ENCODE measurements around the gene MYCBP2. TPM values are rescaled to one million over a fixed set of nuclear protein-coding genes. Genes with fewer than 3 reads are reported as not detected.
"Not testable (repeated sequence)": the region's sequence is repeated elsewhere in the genome, so short reads cannot be mapped to it uniquely, and the experiment has no call there.

MYCBP2 gene
- total RNA-seq, 1 donor, result 186 TPM

- no peaks in the 10 kb centered on the region for H3K27me3 ChIP-seq (ENCODE audit: insufficient read depth, low read length)
- no peaks in the 10 kb centered on the region for H3K9me3 ChIP-seq (ENCODE audit: low read depth, low read length)
- H3K4me3 ChIP-seq (ENCODE audit: low read length), result no peak overlapping the region
- H3K4me1 ChIP-seq (ENCODE audit: insufficient read depth, low read length), result no peaks in the 10 kb centered on the region
Measured at GRCh38 chr13:77230560-77230959, 96.3 kb downstream of the MYCBP2 start.

- H3K4me1 ChIP-seq (ENCODE audit: insufficient read depth, low read length), result no peaks in the 10 kb centered on the region
- H3K27me3 ChIP-seq (ENCODE audit: insufficient read depth, low read length), result no peaks in the 10 kb centered on the region
- H3K4me3 ChIP-seq (ENCODE audit: low read length), result no peak overlapping the region
- no peaks in the 10 kb centered on the region for H3K9me3 ChIP-seq (ENCODE audit: low read depth, low read length)
Measured at GRCh38 chr13:77225946-77226345, 100.9 kb downstream of the MYCBP2 start.

- Histone ChIP-seq H3K9me3 (ENCODE audit: low read depth, low read length) (no peaks in the 10 kb centered on the region), H3K4me1 (ENCODE audit: insufficient read depth, low read length) (peaks cover 8% of the 10 kb centered on the region), H3K4me3 (ENCODE audit: low read length) (no peak overlapping the region), H3K27me3 (ENCODE audit: insufficient read depth, low read length) (no peaks in the 10 kb centered on the region)
Measured at GRCh38 chr13:77222909-77223308, 104.0 kb downstream of the MYCBP2 start.

- H3K27me3 ChIP-seq (ENCODE audit: insufficient read depth, low read length), result no peaks in the 10 kb centered on the region
- H3K4me3 ChIP-seq (ENCODE audit: low read length), result no peak overlapping the region
- peaks cover 8% of the 10 kb centered on the region for H3K4me1 ChIP-seq (ENCODE audit: insufficient read depth, low read length)
- H3K9me3 ChIP-seq (ENCODE audit: low read depth, low read length), result no peaks in the 10 kb centered on the region
Measured at GRCh38 chr13:77222000-77222690, 104.7 kb downstream of the MYCBP2 start.

GRCh38 chr13:77219401-77219800, 107.5 kb downstream of the MYCBP2 start:
- H3K4me1 ChIP-seq (ENCODE audit: insufficient read depth, low read length), result peaks cover 8% of the 10 kb centered on the region
- no peaks in the 10 kb centered on the region for H3K9me3 ChIP-seq (ENCODE audit: low read depth, low read length)
- no peak overlapping the region for H3K4me3 ChIP-seq (ENCODE audit: low read length)
- H3K27me3 ChIP-seq (ENCODE audit: insufficient read depth, low read length), result no peaks in the 10 kb centered on the region

- H3K4me3 ChIP-seq (ENCODE audit: low read length), result no peak overlapping the region
- H3K4me1 ChIP-seq (ENCODE audit: insufficient read depth, low read length), result peaks cover 8% of the 10 kb centered on the region
- H3K9me3 ChIP-seq (ENCODE audit: low read depth, low read length), result no peaks in the 10 kb centered on the region
- no peaks in the 10 kb centered on the region for H3K27me3 ChIP-seq (ENCODE audit: insufficient read depth, low read length)
Measured at GRCh38 chr13:77218274-77218673, 108.6 kb downstream of the MYCBP2 start.

GRCh38 chr13:77215543-77215942, 111.4 kb downstream of the MYCBP2 start:
- Histone ChIP-seq H3K9me3 (ENCODE audit: low read depth, low read length) (no peaks in the 10 kb centered on the region), H3K4me1 (ENCODE audit: insufficient read depth, low read length) (peaks cover 8% of the 10 kb centered on the region), H3K27me3 (ENCODE audit: insufficient read depth, low read length) (no peaks in the 10 kb centered on the region), H3K4me3 (ENCODE audit: low read length) (no peak overlapping the region)

GRCh38 chr13:77213644-77214043, 113.2 kb downstream of the MYCBP2 start:
- H3K4me3 ChIP-seq (ENCODE audit: low read length), result no peak overlapping the region
- H3K9me3 ChIP-seq (ENCODE audit: low read depth, low read length), result no peaks in the 10 kb centered on the region
- H3K4me1 ChIP-seq (ENCODE audit: insufficient read depth, low read length), result no peaks in the 10 kb centered on the region
- H3K27me3 ChIP-seq (ENCODE audit: insufficient read depth, low read length), result no peaks in the 10 kb centered on the region

GRCh38 chr13:77207943-77208342, 119.0 kb downstream of the MYCBP2 start:
- no peaks in the 10 kb centered on the region for H3K9me3 ChIP-seq (ENCODE audit: low read depth, low read length)
- no peaks in the 10 kb centered on the region for H3K27me3 ChIP-seq (ENCODE audit: insufficient read depth, low read length)
- no peaks in the 10 kb centered on the region for H3K4me1 ChIP-seq (ENCODE audit: insufficient read depth, low read length)
- H3K4me3 ChIP-seq (ENCODE audit: low read length), result no peak overlapping the region

GRCh38 chr13:77198995-77199394, 127.9 kb downstream of the MYCBP2 start:
- not testable (repeated sequence) for H3K4me1 ChIP-seq (ENCODE audit: insufficient read depth, low read length); H3K4me3 ChIP-seq (ENCODE audit: low read length); H3K9me3 ChIP-seq (ENCODE audit: low read depth, low read length); H3K27me3 ChIP-seq (ENCODE audit: insufficient read depth, low read length)

- H3K9me3 ChIP-seq (ENCODE audit: low read depth, low read length), result no peaks in the 10 kb centered on the region
- H3K4me1 ChIP-seq (ENCODE audit: insufficient read depth, low read length), result no peaks in the 10 kb centered on the region
- H3K27me3 ChIP-seq (ENCODE audit: insufficient read depth, low read length), result no peaks in the 10 kb centered on the region
Measured at GRCh38 chr13:77196052-77196618, 130.8 kb downstream of the MYCBP2 start.

GRCh38 chr13:77190349-77190958, 136.4 kb downstream of the MYCBP2 start:
- Histone ChIP-seq H3K27me3 (ENCODE audit: insufficient read depth, low read length) (no peaks in the 10 kb centered on the region), H3K4me3 (ENCODE audit: low read length) (no peak overlapping the region), H3K9me3 (ENCODE audit: low read depth, low read length) (no peaks in the 10 kb centered on the region), H3K4me1 (ENCODE audit: insufficient read depth, low read length) (no peaks in the 10 kb centered on the region)

More at GRCh38 chr13:77196052-77196618, 130.8 kb downstream of the MYCBP2 start:
- H3K4me3 ChIP-seq (ENCODE audit: low read length), result no peak overlapping the region

- Histone ChIP-seq H3K4me1 (ENCODE audit: insufficient read depth, low read length) (peaks cover 4% of the 10 kb centered on the region), H3K27me3 (ENCODE audit: insufficient read depth, low read length) (no peaks in the 10 kb centered on the region), H3K4me3 (ENCODE audit: low read length) (no peak overlapping the region), H3K9me3 (ENCODE audit: low read depth, low read length) (no peaks in the 10 kb centered on the region)
Measured at GRCh38 chr13:77185721-77186120, 141.2 kb downstream of the MYCBP2 start.

- H3K9me3 ChIP-seq (ENCODE audit: low read depth, low read length), result no peaks in the 10 kb centered on the region
- peaks cover 4% of the 10 kb centered on the region for H3K4me1 ChIP-seq (ENCODE audit: insufficient read depth, low read length)
- H3K27me3 ChIP-seq (ENCODE audit: insufficient read depth, low read length), result no peaks in the 10 kb centered on the region
- H3K4me3 ChIP-seq (ENCODE audit: low read length), result no peak overlapping the region
Measured at GRCh38 chr13:77184455-77184854, 142.4 kb downstream of the MYCBP2 start.

- Histone ChIP-seq H3K4me1 (ENCODE audit: insufficient read depth, low read length) (peaks cover 4% of the 10 kb centered on the region), H3K27me3 (ENCODE audit: insufficient read depth, low read length) (no peaks in the 10 kb centered on the region), H3K9me3 (ENCODE audit: low read depth, low read length) (no peaks in the 10 kb centered on the region), H3K4me3 (ENCODE audit: low read length) (no peak overlapping the region)
Measured at GRCh38 chr13:77180011-77180410, 146.9 kb downstream of the MYCBP2 start.

- no peaks in the 10 kb centered on the region for H3K4me1 ChIP-seq (ENCODE audit: insufficient read depth, low read length)
- H3K9me3 ChIP-seq (ENCODE audit: low read depth, low read length), result no peaks in the 10 kb centered on the region
- no peak overlapping the region for H3K4me3 ChIP-seq (ENCODE audit: low read length)
- no peaks in the 10 kb centered on the region for H3K27me3 ChIP-seq (ENCODE audit: insufficient read depth, low read length)
Measured at GRCh38 chr13:77177646-77178045, 149.2 kb downstream of the MYCBP2 start.

All from mononuclear cell (primary cell).